Measurements from ENCODE around the gene HK2.
"Not testable (repeated sequence)": the region's sequence is repeated elsewhere in the genome, so short reads cannot be mapped to it uniquely, and the experiment has no call there.

HK2 gene

GRCh38 chr2:74833418-74834233, at the start of gene HK2:
Gene HK2, plus strand, starts transcription at chr2:74834127. Its CDS starts 454 bp downstream, at chr2:74834581.
- Histone ChIP-seq H3K27ac (ENCODE audit: low read length) (no peak within 1 kb of the TSS), H3K27me3 (ENCODE audit: low read depth, low read length) (peaks cover 6% of the 10 kb centered on the region), H3K4me3 (ENCODE audit: low read depth in 1 of 2, low read length in 2 of 2) (peak within 1 kb of the TSS; percentile 62 to 88), H3K9me3 (ENCODE audit: control insufficient read depth in 1 of 2, low read length in 2 of 2) (no peaks in the 10 kb centered on the region), H3K36me3 (ENCODE audit: control insufficient read depth in 1 of 2, insufficient read depth in 2 of 2, low read length in 2 of 2) (no peaks in the 10 kb centered on the region), H3K4me1 (ENCODE audit: control insufficient read depth in 1 of 2, insufficient read depth in 2 of 2, low read length in 2 of 2) (peaks cover 0 to 13% of the 10 kb centered on the region in 2 donors)

GRCh38 chr2:74789271-74789670, 44.7 kb upstream of the HK2 start:
- no peaks in the 10 kb centered on the region for H3K4me1 ChIP-seq (ENCODE audit: control insufficient read depth in 1 of 2, insufficient read depth in 2 of 2, low read length in 2 of 2)
- H3K4me3 ChIP-seq (ENCODE audit: low read depth in 1 of 2, low read length in 2 of 2) = no peak overlapping the region
- no peak overlapping the region for H3K27ac ChIP-seq (ENCODE audit: low read length)

GRCh38 chr2:74792282-74792681, 41.6 kb upstream of the HK2 start:
- peaks cover 0 to 4% of the 10 kb centered on the region in 2 donors for H3K9me3 ChIP-seq (ENCODE audit: control insufficient read depth in 1 of 2, low read length in 2 of 2)
- H3K27ac ChIP-seq (ENCODE audit: low read length) = no peak overlapping the region
- no peaks in the 10 kb centered on the region for H3K36me3 ChIP-seq (ENCODE audit: control insufficient read depth in 1 of 2, insufficient read depth in 2 of 2, low read length in 2 of 2)
- H3K4me1 ChIP-seq (ENCODE audit: control insufficient read depth in 1 of 2, insufficient read depth in 2 of 2, low read length in 2 of 2) = no peaks in the 10 kb centered on the region
- H3K4me3 ChIP-seq (ENCODE audit: low read depth in 1 of 2, low read length in 2 of 2) = no peak overlapping the region
- no peaks in the 10 kb centered on the region for H3K27me3 ChIP-seq (ENCODE audit: low read depth, low read length)

More at GRCh38 chr2:74789271-74789670, 44.7 kb upstream of the HK2 start:
- H3K9me3 ChIP-seq (ENCODE audit: control insufficient read depth in 1 of 2, low read length in 2 of 2) = peaks cover 0 to 4% of the 10 kb centered on the region in 2 donors
- H3K27me3 ChIP-seq (ENCODE audit: low read depth, low read length) = no peaks in the 10 kb centered on the region
- H3K36me3 ChIP-seq (ENCODE audit: control insufficient read depth in 1 of 2, insufficient read depth in 2 of 2, low read length in 2 of 2) = no peaks in the 10 kb centered on the region

GRCh38 chr2:74794878-74795277, 39.0 kb upstream of the HK2 start:
- H3K9me3 ChIP-seq (ENCODE audit: control insufficient read depth in 1 of 2, low read length in 2 of 2); H3K27ac ChIP-seq (ENCODE audit: low read length); H3K27me3 ChIP-seq (ENCODE audit: low read depth, low read length); H3K36me3 ChIP-seq (ENCODE audit: control insufficient read depth in 1 of 2, insufficient read depth in 2 of 2, low read length in 2 of 2); H3K4me3 ChIP-seq (ENCODE audit: low read depth in 1 of 2, low read length in 2 of 2); H3K4me1 ChIP-seq (ENCODE audit: control insufficient read depth in 1 of 2, insufficient read depth in 2 of 2, low read length in 2 of 2): not testable (repeated sequence)

- Histone ChIP-seq H3K4me3 (ENCODE audit: low read depth in 1 of 2, low read length in 2 of 2) (no peak overlapping the region), H3K9me3 (ENCODE audit: control insufficient read depth in 1 of 2, low read length in 2 of 2) (no peaks in the 10 kb centered on the region), H3K27me3 (ENCODE audit: low read depth, low read length) (no peaks in the 10 kb centered on the region), H3K36me3 (ENCODE audit: control insufficient read depth in 1 of 2, insufficient read depth in 2 of 2, low read length in 2 of 2) (no peaks in the 10 kb centered on the region), H3K27ac (ENCODE audit: low read length) (no peak overlapping the region), H3K4me1 (ENCODE audit: control insufficient read depth in 1 of 2, insufficient read depth in 2 of 2, low read length in 2 of 2) (no peaks in the 10 kb centered on the region)
These were observed 27.5 kb upstream of the HK2 start for GRCh38 chr2:74806355-74806839.

GRCh38 chr2:74806920-74807319, 27.0 kb upstream of the HK2 start:
- H3K36me3 ChIP-seq (ENCODE audit: control insufficient read depth in 1 of 2, insufficient read depth in 2 of 2, low read length in 2 of 2) = no peaks in the 10 kb centered on the region
- no peak overlapping the region for H3K4me3 ChIP-seq (ENCODE audit: low read depth in 1 of 2, low read length in 2 of 2)
- H3K27me3 ChIP-seq (ENCODE audit: low read depth, low read length) = no peaks in the 10 kb centered on the region
- no peak overlapping the region for H3K27ac ChIP-seq (ENCODE audit: low read length)
- no peaks in the 10 kb centered on the region for H3K4me1 ChIP-seq (ENCODE audit: control insufficient read depth in 1 of 2, insufficient read depth in 2 of 2, low read length in 2 of 2)
- no peaks in the 10 kb centered on the region for H3K9me3 ChIP-seq (ENCODE audit: control insufficient read depth in 1 of 2, low read length in 2 of 2)

- Histone ChIP-seq H3K27ac (ENCODE audit: low read length) (no peak overlapping the region), H3K4me1 (ENCODE audit: control insufficient read depth in 1 of 2, insufficient read depth in 2 of 2, low read length in 2 of 2) (peaks cover 0 to 5% of the 10 kb centered on the region in 2 donors), H3K36me3 (ENCODE audit: control insufficient read depth in 1 of 2, insufficient read depth in 2 of 2, low read length in 2 of 2) (no peaks in the 10 kb centered on the region)
These were observed 20.9 kb upstream of the HK2 start for GRCh38 chr2:74812787-74813590.

GRCh38 chr2:74814102-74814501, 19.8 kb upstream of the HK2 start:
- Histone ChIP-seq H3K9me3 (ENCODE audit: control insufficient read depth in 1 of 2, low read length in 2 of 2) (no peaks in the 10 kb centered on the region), H3K36me3 (ENCODE audit: control insufficient read depth in 1 of 2, insufficient read depth in 2 of 2, low read length in 2 of 2) (no peaks in the 10 kb centered on the region), H3K27ac (ENCODE audit: low read length) (no peak overlapping the region), H3K4me1 (ENCODE audit: control insufficient read depth in 1 of 2, insufficient read depth in 2 of 2, low read length in 2 of 2) (peaks cover 0 to 5% of the 10 kb centered on the region in 2 donors), H3K27me3 (ENCODE audit: low read depth, low read length) (no peaks in the 10 kb centered on the region), H3K4me3 (ENCODE audit: low read depth in 1 of 2, low read length in 2 of 2) (no peak overlapping the region)

More at GRCh38 chr2:74812787-74813590, 20.9 kb upstream of the HK2 start:
- H3K4me3 ChIP-seq (ENCODE audit: low read depth in 1 of 2, low read length in 2 of 2) = no peak overlapping the region
- H3K27me3 ChIP-seq (ENCODE audit: low read depth, low read length) = no peaks in the 10 kb centered on the region
- no peaks in the 10 kb centered on the region for H3K9me3 ChIP-seq (ENCODE audit: control insufficient read depth in 1 of 2, low read length in 2 of 2)

GRCh38 chr2:74815941-74816340, 18.0 kb upstream of the HK2 start:
- Histone ChIP-seq H3K36me3 (ENCODE audit: control insufficient read depth in 1 of 2, insufficient read depth in 2 of 2, low read length in 2 of 2) (no peaks in the 10 kb centered on the region), H3K27ac (ENCODE audit: low read length) (no peak overlapping the region), H3K27me3 (ENCODE audit: low read depth, low read length) (no peaks in the 10 kb centered on the region), H3K4me3 (ENCODE audit: low read depth in 1 of 2, low read length in 2 of 2) (no peak overlapping the region), H3K4me1 (ENCODE audit: control insufficient read depth in 1 of 2, insufficient read depth in 2 of 2, low read length in 2 of 2) (peaks cover 0 to 5% of the 10 kb centered on the region in 2 donors), H3K9me3 (ENCODE audit: control insufficient read depth in 1 of 2, low read length in 2 of 2) (no peaks in the 10 kb centered on the region)

GRCh38 chr2:74816540-74817303, 17.2 kb upstream of the HK2 start:
- Histone ChIP-seq H3K4me1 (ENCODE audit: control insufficient read depth in 1 of 2, insufficient read depth in 2 of 2, low read length in 2 of 2) (peaks cover 0 to 5% of the 10 kb centered on the region in 2 donors), H3K27ac (ENCODE audit: low read length) (no peak overlapping the region), H3K36me3 (ENCODE audit: control insufficient read depth in 1 of 2, insufficient read depth in 2 of 2, low read length in 2 of 2) (no peaks in the 10 kb centered on the region), H3K4me3 (ENCODE audit: low read depth in 1 of 2, low read length in 2 of 2) (no peak overlapping the region), H3K9me3 (ENCODE audit: control insufficient read depth in 1 of 2, low read length in 2 of 2) (no peaks in the 10 kb centered on the region), H3K27me3 (ENCODE audit: low read depth, low read length) (no peaks in the 10 kb centered on the region)

GRCh38 chr2:74817304-74817675, 16.6 kb upstream of the HK2 start:
- H3K4me3 ChIP-seq (ENCODE audit: low read depth in 1 of 2, low read length in 2 of 2) = no peak overlapping the region
- no peak overlapping the region for H3K27ac ChIP-seq (ENCODE audit: low read length)
- no peaks in the 10 kb centered on the region for H3K27me3 ChIP-seq (ENCODE audit: low read depth, low read length)
- H3K9me3 ChIP-seq (ENCODE audit: control insufficient read depth in 1 of 2, low read length in 2 of 2) = no peaks in the 10 kb centered on the region
- no peaks in the 10 kb centered on the region for H3K36me3 ChIP-seq (ENCODE audit: control insufficient read depth in 1 of 2, insufficient read depth in 2 of 2, low read length in 2 of 2)
- H3K4me1 ChIP-seq (ENCODE audit: control insufficient read depth in 1 of 2, insufficient read depth in 2 of 2, low read length in 2 of 2) = peaks cover 0 to 5% of the 10 kb centered on the region in 2 donors
